GM13977 (cell line): Measurements from ENCODE around the gene ASXL3.

Experiments used
- DNase-seq: peaks from one replicate; pipeline ENCODE4 v3.0.0; 2012; ENCODE audit warnings: low spot score
- in situ Hi-C: fragments of 300-500 bp; cut with MboI; formaldehyde crosslinking; loops from one replicate; pipeline ENCODE4 v1.12.0; 2022; ENCODE audit warnings: low sequenced_read_pairs, low pct_unique_long_range_greater_than_20kb, mixed read lengths, inconsistent platforms; ENCODE audit not compliant: unreplicated experiment
- TF ChIP-seq, protein P1 (sequence below): IDR thresholded peaks from 2 replicates; pipeline ENCODE4 v1.5.1; 2012; ENCODE audit warnings: mild to moderate bottlenecking, control low read depth; ENCODE audit not compliant: insufficient read depth; ENCODE audit errors: extremely low read depth, missing control alignments

Gene ASXL3

DNA sequence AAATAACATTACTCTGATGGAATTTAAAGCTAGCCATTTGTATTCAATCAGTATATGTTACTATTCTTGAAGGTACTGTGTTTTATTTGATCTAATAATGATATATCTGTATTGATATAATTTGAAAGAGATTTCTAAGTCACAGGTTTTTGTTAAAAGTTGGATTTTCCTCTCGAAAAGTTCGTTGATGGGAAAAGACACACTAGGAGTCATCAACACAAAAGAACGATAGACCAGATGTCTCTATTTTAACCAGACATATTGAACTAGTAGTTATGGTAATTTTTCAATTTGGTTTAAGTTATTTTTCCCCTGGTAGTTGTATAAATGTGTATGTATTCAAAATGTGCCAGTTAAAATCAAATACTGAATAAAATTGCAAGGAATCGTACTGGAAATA is 2.5 kb downstream of the ASXL3 start:
- no peak for DNase-seq
- TF ChIP-seq, protein P1, sequence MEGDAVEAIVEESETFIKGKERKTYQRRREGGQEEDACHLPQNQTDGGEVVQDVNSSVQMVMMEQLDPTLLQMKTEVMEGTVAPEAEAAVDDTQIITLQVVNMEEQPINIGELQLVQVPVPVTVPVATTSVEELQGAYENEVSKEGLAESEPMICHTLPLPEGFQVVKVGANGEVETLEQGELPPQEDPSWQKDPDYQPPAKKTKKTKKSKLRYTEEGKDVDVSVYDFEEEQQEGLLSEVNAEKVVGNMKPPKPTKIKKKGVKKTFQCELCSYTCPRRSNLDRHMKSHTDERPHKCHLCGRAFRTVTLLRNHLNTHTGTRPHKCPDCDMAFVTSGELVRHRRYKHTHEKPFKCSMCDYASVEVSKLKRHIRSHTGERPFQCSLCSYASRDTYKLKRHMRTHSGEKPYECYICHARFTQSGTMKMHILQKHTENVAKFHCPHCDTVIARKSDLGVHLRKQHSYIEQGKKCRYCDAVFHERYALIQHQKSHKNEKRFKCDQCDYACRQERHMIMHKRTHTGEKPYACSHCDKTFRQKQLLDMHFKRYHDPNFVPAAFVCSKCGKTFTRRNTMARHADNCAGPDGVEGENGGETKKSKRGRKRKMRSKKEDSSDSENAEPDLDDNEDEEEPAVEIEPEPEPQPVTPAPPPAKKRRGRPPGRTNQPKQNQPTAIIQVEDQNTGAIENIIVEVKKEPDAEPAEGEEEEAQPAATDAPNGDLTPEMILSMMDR: no peak
- in situ Hi-C loops: no loop called here

DNA sequence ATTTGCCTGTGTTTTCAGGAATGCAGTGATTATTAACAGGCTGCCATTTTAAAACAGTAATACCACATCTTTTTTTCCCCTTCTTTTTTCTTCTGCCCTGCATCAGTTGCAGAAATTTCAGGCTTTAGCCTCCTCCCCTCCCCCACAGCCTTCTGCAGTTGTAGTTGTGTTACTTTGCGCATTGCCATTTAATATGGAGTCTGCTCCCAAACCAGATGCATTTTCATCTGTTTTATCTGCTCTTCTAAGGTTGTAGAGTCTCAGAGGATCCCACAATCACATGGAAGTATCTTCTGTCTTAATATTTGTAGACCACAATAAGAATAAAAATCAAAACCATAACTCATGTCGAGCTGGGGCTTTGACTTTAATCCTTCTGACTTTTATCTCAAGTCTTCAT is 3.8 kb downstream of the ASXL3 start:
- DNase-seq: no peak
- TF ChIP-seq, protein P1: no peak
- in situ Hi-C loops: no loop called here

DNA sequence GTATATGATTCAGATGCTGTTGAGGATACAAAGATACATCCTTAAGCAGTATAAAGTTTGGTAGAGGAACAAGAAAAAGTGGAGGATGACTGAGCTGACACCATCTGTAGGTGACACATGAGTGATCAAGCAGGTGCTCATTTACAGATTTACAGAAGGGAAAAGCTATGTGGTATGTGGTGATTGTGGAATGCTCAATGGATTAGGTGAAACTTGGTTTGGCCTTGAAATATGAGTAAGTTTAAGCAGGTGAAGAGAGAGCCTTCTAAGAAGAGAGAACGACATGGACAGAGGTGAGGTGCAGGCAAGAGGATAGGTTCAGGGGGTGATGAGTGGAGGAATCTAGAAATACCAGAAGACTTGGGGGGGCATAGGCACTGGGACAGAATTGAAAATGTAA is 5.9 kb downstream of the ASXL3 start:
- DNase-seq: no peak
- in situ Hi-C loops: no loop called here
- TF ChIP-seq, protein P1: no peak

DNA sequence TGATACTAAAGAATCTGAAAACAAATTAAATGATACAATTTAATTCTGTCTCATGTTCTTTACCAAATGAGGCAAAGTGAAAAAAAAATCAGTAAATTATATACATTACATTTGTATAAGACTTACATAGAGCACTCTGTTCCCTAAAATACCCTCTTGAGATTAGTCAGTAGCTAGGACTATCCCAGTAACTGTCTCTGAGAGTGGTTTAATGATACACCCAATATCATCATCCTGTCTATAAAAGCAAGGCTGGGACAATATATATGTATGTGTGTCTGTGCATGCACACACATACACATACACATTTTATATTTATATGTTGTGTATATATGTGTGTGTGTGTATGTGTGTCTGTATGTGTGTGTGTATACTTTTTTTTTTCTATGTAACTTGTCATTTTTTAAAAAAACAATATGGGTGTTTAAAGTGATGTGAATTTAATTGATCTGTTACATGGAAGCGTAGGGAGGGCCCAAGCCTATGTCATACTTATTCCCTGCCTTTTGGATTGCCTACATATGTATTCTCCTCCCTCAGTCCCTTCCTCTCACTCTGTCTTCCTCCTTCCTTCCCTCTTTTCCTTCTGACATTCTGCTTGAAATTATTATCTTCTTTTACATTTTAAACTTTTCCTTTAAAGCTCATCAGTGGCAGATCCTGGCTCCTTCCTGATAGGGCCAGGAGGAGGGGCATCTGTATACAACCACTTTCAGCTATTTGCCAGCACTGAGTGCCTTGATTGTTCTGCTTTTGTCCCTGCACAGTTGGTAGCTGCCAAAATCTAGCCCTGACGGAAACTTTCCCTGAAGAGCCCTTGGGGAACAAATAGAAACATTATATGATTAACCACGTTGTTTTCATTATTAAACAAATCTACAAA is 6.8 kb downstream of the ASXL3 start:
- DNase-seq: no peak
- in situ Hi-C loops: no loop called here
- TF ChIP-seq, protein P1: no peak

DNA sequence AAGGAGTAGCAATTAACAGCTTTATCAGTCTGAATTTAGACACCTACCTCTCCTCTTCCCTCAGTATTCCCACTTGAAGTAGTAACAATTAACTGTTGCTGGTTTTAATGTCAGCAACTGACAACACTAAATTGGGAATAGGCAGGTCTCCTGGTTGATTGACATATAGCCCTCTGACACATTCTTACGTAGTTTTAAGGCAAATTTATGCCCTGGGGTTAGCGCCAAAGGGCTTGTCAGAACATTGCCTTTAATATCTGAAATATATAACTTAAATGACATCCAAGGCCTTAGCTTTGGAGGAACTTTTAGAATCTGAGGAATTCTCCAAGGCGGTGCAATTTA is 7.4 kb downstream of the ASXL3 start:
- TF ChIP-seq, protein P1: no peak
- in situ Hi-C loops: no loop called here
- DNase-seq: no peak

DNA sequence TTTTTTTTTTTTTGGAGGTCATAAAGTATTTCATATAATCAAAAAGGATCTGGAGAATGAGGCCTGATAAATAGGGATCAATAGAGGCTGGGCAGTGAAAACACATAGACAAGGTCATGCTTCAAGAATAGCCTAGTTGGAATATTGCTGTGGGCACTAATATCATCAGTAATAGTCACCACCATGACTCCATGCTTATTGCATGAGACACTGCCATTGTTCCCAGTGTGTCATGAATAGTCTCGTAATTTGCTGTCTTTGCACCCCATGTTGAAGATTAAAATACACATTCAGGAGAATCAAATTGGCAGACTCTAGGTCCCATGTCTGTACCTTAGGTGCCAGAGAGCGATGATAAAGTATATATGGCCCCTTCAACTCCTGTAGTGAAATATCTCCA is 10.3 kb downstream of the ASXL3 start:
- in situ Hi-C loops: no loop called here
- TF ChIP-seq, protein P1: no peak
- DNase-seq: no peak
